Measurements from ENCODE around the gene BTRC.
"Not testable (repeated sequence)": the region's sequence is repeated elsewhere in the genome, so short reads cannot be mapped to it uniquely, and the experiment has no call there.

The BTRC gene

DNA sequence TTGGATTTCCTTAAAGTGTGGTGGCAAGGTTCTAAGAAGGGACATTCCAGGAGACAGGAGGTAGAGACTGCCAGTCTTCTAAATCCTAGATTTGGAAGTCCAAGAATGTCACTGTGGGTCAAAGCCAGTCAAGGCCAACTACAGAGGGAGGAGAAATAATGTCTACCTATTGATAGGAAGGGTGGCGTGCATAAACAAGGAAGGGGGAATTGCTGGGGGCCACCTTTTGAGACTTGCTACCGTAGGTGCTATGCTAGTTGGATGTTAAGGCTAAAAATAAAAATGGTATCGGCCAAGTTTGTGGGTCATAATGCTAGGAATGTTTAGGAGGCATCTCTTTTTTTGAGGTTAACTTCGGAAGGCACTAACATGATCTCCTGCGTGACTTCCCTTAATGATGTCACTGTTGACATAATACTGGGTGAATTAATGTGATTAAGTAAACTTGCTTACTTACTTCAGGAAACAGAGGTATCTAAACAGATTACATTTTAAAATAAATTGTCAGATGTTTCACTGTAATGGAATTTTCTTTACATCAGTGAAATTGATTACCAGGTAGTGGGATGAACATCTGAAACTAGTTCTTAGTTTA, 4.8 kb downstream of the BTRC start:
- H3K9ac ChIP-seq (ENCODE audit: low read depth, low read length), result no peak overlapping the region
- no peaks in the 10 kb centered on the region; the same call in 1 of the 2 replicates for H3K4me1 ChIP-seq (ENCODE audit: insufficient read depth, low read length)
- H3K36me3 ChIP-seq (ENCODE audit: insufficient read depth, low read length), result no peaks in the 10 kb centered on the region
- H3K9me3 ChIP-seq (ENCODE audit: control insufficient read depth, insufficient read depth, low read length), result no peaks in the 10 kb centered on the region

DNA sequence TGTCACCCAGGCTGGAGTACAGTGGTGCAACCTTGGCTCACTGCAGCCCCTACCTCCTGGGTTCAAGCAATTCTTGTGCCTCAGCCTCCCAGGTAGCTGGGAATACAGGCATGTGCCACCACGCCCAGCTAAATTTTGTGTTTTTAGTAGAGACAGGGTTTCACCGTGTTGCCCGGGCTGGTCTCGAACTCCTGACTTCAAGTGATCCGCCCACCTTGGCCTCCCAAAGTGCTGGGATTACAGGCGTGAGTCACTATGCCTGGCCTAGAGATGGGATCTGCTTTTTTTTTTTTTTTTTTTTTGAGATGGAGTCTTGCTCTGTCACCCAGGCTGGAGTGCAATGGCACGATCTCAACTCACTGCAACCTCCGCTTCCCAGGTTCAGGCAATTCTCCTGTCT, 6.1 kb downstream of the BTRC start:
- not testable (repeated sequence) for H3K9me3 ChIP-seq (ENCODE audit: control insufficient read depth, insufficient read depth, low read length); H3K36me3 ChIP-seq (ENCODE audit: insufficient read depth, low read length)

DNA sequence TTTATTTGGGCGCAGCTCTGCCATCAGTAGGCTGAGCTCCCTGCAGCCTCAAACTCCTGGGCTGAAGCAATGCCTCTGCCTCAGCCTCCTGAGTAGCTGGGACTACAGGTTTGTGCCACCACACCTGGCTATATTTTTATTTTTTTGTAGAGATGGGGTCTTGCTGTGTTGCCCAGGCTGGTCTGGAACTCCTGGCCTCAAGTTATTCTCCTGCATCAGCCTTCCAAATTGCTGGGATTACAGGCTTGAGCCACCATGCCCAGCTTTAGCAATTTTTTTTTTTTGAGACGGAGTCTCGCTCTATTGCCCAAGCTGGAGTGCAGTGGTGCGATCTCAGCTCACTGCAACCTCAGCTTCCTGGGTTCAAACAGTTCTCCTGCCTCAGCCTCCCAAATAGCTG, 6.9 kb downstream of the BTRC start:
- H3K9ac ChIP-seq (ENCODE audit: low read depth, low read length); H3K4me1 ChIP-seq (ENCODE audit: insufficient read depth, low read length); H3K36me3 ChIP-seq (ENCODE audit: insufficient read depth, low read length); H3K9me3 ChIP-seq (ENCODE audit: control insufficient read depth, insufficient read depth, low read length): not testable (repeated sequence)

More for the DNA sequence above, 6.1 kb downstream of the BTRC start:
- H3K9ac ChIP-seq (ENCODE audit: low read depth, low read length); H3K4me1 ChIP-seq (ENCODE audit: insufficient read depth, low read length): not testable (repeated sequence)

DNA sequence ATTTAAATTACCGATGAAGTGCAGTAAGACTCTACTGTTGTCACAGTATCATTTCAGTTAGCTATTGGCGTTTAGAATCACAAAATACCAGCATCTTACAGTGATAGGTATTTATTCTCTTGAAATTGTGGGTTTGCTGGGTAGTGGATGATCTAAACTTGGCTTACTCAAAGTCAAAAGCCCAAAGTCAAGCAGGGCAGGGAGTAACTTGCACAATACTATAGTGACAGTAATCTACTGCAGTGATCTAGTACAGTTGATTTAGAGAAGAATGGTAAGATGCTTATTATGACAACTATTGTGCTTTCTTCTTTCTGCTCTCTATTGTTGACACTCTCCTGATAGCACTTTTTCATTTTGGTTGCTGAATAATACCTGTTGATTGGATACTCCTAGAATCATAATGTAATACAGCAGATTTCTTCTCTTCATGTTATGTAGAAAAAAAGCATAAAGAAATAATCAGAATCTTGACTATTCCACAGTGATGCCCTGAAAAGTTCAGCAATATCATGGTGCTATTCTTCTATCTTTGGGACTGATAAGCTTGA, 10.0 kb downstream of the BTRC start:
- no peaks in the 10 kb centered on the region for H3K9me3 ChIP-seq (ENCODE audit: control insufficient read depth, insufficient read depth, low read length)
- H3K36me3 ChIP-seq (ENCODE audit: insufficient read depth, low read length), result no peaks in the 10 kb centered on the region
- no peaks in the 10 kb centered on the region for H3K4me1 ChIP-seq (ENCODE audit: insufficient read depth, low read length)
- H3K9ac ChIP-seq (ENCODE audit: low read depth, low read length), result no peak overlapping the region

DNA sequence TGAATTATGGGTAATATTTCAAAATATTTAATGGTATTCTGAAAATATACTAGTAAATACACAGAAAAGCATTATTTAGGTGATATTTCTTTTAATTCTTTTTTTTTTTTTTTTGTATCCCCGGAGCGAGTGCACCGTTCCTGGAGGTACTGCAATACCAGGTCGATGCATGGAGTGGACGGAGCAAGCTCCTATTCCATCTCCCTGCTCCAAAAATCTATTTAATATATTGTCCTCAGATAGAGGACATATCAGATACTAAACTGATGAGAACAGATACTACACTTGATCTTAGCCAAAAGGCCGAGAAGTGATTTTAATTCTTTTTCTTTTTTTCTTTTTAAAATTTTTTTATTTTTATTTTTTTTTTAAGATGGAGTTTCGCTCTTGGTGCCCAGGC, 10.8 kb downstream of the BTRC start:
- H3K9ac ChIP-seq (ENCODE audit: low read depth, low read length), result no peak overlapping the region
- H3K9me3 ChIP-seq (ENCODE audit: control insufficient read depth, insufficient read depth, low read length), result no peaks in the 10 kb centered on the region
- no peaks in the 10 kb centered on the region for H3K4me1 ChIP-seq (ENCODE audit: insufficient read depth, low read length)
- H3K36me3 ChIP-seq (ENCODE audit: insufficient read depth, low read length), result no peaks in the 10 kb centered on the region

DNA sequence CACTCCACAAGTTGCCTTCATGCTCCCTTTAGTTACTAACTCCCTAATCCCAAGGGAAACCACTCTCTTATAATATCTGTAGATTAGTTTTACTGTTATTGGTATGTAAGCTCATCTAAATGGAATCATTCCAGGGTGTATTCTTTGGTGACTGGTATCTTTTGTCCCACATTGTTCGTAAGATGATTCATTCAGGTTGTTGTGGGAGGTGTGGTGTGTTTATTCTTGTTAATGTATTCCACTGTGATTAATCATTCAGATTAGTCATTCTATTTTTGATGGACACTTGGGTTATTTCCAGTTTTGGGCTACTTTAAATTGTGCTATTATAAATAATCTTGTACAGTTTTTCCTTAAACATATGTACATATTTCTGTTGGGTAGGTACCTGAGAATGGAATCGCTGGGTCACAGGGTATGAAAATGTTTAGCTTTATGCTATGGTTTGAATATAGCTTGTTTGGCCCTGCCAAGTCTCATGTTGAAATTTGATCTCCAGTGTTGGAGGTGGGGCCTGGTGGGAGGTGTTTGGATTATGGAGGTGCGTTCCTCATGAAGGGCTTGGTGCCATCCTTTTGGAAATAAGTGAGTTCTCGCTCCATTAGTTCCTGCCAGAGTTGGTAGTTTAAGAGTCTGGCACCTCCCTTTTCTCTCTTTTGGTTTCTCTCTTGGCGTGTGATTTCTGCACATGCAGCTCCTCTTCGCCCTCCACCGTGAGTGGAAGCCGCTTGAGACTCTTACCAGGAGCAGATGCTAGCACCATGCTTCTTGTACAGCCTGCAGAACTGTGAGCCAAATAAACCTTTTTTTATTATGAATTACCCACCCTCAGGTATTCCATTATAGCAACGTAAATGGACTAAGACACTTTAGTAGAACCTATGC, 13.8 kb downstream of the BTRC start:
- Histone ChIP-seq H3K36me3 (ENCODE audit: insufficient read depth, low read length) (no peaks in the 10 kb centered on the region), H3K4me1 (ENCODE audit: insufficient read depth, low read length) (no peaks in the 10 kb centered on the region), H3K9me3 (ENCODE audit: control insufficient read depth, insufficient read depth, low read length) (no peaks in the 10 kb centered on the region), H3K9ac (ENCODE audit: low read depth, low read length) (no peak overlapping the region)

DNA sequence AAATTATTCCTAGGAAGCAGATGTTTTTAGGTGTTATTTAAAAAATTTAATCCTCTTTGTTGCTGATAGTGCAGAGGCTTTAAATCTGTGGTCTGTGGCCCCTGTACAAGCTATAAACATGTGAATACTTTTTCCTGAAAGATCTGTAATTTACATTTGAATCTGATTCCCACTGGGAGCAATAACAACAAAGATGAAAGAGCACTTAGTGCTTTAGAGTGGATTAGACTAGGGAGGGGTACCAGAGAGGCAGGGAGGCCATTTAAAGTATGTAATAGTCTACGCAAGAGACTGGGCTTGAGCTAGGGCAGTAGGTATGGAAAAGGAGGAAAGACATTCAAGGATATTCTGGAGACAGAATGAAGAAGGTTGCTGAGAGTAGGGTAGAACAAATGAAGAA, 19.1 kb downstream of the BTRC start:
- no peaks in the 10 kb centered on the region for H3K36me3 ChIP-seq (ENCODE audit: insufficient read depth, low read length)
- no peak overlapping the region for H3K9ac ChIP-seq (ENCODE audit: low read depth, low read length)
- H3K4me1 ChIP-seq (ENCODE audit: insufficient read depth, low read length), result no peaks in the 10 kb centered on the region; the same call in 1 of the 2 replicates
- no peaks in the 10 kb centered on the region for H3K9me3 ChIP-seq (ENCODE audit: control insufficient read depth, insufficient read depth, low read length)

DNA sequence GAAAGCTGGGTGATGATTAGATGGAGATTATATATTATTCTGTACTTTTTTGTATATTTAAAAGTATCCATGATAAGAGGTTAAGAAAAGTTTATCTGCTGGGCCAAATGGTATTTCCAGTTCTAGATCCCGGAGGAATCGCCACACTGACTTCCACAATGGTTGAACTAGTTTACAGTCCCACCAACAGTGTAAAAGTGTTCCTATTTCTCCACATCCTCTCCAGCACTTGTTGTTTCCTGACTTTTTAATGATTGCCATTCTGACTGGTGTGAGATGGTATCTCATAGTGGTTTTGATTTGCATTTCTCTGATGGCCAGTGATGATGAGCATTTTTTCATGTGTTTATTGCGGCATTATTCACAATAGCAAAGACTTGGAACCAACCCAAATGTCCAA, 20.0 kb downstream of the BTRC start:
- H3K4me1 ChIP-seq (ENCODE audit: insufficient read depth, low read length); H3K36me3 ChIP-seq (ENCODE audit: insufficient read depth, low read length); H3K9ac ChIP-seq (ENCODE audit: low read depth, low read length); H3K9me3 ChIP-seq (ENCODE audit: control insufficient read depth, insufficient read depth, low read length): not testable (repeated sequence)

DNA sequence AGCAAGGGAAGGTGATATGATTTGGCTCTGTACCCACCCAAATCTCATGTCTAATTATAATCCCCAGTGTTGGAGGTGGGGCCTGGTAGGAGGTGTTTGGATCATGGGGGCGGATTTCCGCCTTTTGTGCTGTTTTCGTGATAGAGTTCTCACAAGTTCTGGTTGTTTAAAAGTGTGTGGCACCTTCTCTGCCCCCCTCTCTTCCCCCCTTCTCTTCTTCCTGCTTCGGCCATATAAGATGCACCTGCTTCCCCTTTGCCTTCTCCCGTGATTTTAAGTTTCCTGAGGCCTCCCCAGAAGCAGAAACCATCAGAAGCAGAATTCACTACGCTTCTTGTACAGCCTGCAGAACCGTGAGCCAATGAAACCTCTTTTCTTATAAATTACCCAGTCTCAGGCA, 21.1 kb downstream of the BTRC start:
- Histone ChIP-seq H3K9me3 (ENCODE audit: control insufficient read depth, insufficient read depth, low read length) (no peaks in the 10 kb centered on the region), H3K36me3 (ENCODE audit: insufficient read depth, low read length) (no peaks in the 10 kb centered on the region), H3K4me1 (ENCODE audit: insufficient read depth, low read length) (no peaks in the 10 kb centered on the region; the same call in 1 of the 2 replicates), H3K9ac (ENCODE audit: low read depth, low read length) (no peak overlapping the region)

DNA sequence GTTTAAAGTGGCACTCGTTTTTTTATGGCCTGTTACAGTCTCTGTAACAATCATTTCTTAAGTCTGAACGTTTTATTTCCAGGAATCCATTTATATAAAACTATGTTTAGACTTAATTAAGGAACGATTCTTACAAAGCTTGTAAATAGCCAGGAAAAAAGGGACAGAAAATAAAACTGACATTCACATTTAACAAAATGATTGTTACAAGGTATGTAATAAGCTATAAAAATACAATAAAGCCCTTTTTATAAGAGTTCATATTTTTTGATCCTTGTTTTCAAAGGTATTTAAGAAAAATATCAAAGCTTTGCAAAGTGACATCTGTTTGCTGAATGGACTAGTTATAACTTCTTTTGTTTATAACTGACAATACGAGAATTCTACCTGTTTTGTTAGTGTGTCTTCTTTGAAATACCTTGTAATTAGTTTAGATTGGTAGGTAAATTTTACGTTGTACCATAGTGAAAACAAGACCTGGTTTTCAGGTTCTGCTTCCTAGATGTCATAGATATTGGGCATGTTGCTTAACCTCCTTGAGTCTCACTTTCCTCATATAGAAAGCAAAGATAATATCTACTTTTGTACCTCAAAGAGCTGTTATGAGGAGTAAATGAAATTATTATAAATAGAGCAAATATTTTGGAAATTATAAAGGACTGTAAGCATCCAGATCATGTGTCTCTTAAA, 25.8 kb downstream of the BTRC start:
- H3K4me1 ChIP-seq (ENCODE audit: insufficient read depth, low read length), result no peaks in the 10 kb centered on the region
- H3K36me3 ChIP-seq (ENCODE audit: insufficient read depth, low read length), result no peaks in the 10 kb centered on the region
- H3K9me3 ChIP-seq (ENCODE audit: control insufficient read depth, insufficient read depth, low read length), result no peaks in the 10 kb centered on the region
- no peak overlapping the region for H3K9ac ChIP-seq (ENCODE audit: low read depth, low read length)

DNA sequence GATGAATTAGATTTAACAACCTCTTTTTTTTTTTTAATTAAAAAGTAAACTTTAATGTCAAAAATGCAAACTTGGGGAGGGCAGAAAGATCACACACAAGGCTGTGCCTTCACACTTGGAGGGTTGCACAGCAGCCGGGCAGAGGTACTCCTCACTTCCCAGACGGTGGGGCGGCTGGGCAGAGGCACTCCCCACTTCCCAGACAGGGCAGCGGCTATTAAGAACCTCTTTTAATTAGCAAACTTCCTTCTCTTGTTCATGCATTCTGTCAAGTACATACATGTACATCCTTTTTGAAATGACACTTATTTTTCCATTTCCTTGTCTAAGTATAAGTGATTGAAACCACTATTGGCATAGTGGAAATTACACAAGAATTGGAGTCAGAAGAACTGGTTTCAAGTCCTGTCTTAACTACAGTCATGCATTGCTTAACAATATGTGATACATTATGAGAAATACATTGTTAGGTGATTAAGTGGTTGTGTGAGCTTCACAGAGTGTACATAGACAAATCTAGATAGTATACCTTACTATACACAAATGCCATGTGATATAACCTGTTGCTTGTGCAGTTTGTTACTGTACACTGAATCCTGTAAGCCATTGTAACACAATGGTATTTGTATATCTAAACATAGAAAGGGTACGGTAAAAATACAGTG, 26.5 kb downstream of the BTRC start:
- no peaks in the 10 kb centered on the region for H3K9me3 ChIP-seq (ENCODE audit: control insufficient read depth, insufficient read depth, low read length)
- no peaks in the 10 kb centered on the region for H3K4me1 ChIP-seq (ENCODE audit: insufficient read depth, low read length)
- no peaks in the 10 kb centered on the region for H3K36me3 ChIP-seq (ENCODE audit: insufficient read depth, low read length)
- no peak overlapping the region for H3K9ac ChIP-seq (ENCODE audit: low read depth, low read length)

DNA sequence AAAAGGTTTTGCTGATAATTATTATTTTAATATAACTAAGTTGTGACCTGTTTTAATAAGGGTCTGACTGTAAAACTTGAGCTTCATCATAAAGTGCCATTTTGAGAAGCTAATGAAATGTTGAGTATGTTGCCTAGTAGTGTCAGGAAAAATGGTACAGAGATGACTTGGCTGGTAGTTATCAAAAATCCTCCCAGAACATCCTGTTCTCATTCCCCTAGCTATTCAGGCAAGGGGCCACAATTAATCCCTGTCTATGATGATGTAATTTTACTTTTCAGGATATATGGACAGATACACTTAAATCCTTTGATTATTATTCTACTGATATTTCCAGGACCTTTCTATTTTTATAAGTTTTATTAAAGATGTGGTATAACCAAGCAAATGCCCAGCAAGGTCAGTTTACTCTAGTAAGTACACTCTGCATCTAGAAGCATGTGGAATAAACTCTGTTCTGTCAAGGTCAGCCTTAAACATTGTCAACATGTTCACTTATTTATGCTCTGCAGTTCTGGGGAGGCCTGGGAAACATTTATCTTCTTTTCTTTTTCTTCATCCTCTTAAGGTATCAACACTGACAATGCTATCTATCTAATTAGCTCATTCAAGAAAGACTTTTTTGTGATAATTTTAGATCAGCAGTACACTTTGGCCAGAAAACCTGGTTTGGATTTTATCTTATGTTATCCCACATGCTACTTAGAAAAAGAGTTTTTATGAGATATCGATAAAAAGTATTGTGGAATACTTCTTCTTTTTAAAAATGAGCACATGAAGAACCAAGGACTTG, 32.1 kb downstream of the BTRC start:
- no peaks in the 10 kb centered on the region for H3K36me3 ChIP-seq (ENCODE audit: insufficient read depth, low read length)

DNA sequence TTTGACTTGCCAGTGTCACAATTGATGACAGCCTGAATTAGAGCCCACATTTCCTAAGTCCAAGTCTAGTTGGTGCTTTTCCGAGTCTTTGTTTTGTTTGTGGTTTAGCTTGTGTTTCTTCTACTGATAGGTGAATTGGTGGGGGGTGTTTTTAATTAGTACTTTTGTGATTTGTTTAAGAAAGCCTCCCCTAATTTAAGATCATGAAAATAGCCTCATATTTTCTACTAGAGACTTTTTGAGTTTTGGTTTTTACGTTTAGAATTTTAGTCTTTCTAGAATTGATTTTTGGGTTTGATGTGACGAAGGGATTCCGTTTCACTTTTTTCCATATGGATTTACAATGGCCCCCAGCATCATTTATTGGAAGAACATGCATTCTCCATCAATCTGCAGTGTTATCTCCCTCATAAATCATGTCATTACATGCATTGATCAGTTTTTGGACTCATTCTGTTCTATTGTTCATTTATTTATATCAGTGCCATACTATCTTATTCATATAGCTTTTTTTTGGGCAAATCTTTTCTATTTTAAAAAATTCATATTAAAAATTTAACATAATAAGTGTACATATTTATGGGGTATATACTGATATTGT, 32.8 kb downstream of the BTRC start:
- Histone ChIP-seq H3K4me1 (ENCODE audit: insufficient read depth, low read length) (no peaks in the 10 kb centered on the region), H3K36me3 (ENCODE audit: insufficient read depth, low read length) (no peaks in the 10 kb centered on the region), H3K9me3 (ENCODE audit: control insufficient read depth, insufficient read depth, low read length) (no peaks in the 10 kb centered on the region), H3K9ac (ENCODE audit: low read depth, low read length) (no peak overlapping the region)

More for the DNA sequence above, 32.1 kb downstream of the BTRC start:
- Histone ChIP-seq H3K9me3 (ENCODE audit: control insufficient read depth, insufficient read depth, low read length) (no peaks in the 10 kb centered on the region), H3K4me1 (ENCODE audit: insufficient read depth, low read length) (no peaks in the 10 kb centered on the region), H3K9ac (ENCODE audit: low read depth, low read length) (no peak overlapping the region)

Measured in ES-I3 (cell line).